HG02884 (cell line): ENCODE measurements around the gene SLC8A2.

Experiments used
- ATAC-seq: cut with Tn5 transposase; IDR thresholded peaks from one replicate; pipeline ENCODE4 v1.9.1; 2021; ENCODE audit warnings: mild to moderate bottlenecking, moderate library complexity; ENCODE audit not compliant: unreplicated experiment

Gene SLC8A2

GRCh38 chr19:47503826-47504150 is 32.1 kb upstream of the SLC8A2 start:
- ATAC-seq, result no peak

- no peak for ATAC-seq
Measured at GRCh38 chr19:47503130-47503825, 31.6 kb upstream of the SLC8A2 start.

DNA sequence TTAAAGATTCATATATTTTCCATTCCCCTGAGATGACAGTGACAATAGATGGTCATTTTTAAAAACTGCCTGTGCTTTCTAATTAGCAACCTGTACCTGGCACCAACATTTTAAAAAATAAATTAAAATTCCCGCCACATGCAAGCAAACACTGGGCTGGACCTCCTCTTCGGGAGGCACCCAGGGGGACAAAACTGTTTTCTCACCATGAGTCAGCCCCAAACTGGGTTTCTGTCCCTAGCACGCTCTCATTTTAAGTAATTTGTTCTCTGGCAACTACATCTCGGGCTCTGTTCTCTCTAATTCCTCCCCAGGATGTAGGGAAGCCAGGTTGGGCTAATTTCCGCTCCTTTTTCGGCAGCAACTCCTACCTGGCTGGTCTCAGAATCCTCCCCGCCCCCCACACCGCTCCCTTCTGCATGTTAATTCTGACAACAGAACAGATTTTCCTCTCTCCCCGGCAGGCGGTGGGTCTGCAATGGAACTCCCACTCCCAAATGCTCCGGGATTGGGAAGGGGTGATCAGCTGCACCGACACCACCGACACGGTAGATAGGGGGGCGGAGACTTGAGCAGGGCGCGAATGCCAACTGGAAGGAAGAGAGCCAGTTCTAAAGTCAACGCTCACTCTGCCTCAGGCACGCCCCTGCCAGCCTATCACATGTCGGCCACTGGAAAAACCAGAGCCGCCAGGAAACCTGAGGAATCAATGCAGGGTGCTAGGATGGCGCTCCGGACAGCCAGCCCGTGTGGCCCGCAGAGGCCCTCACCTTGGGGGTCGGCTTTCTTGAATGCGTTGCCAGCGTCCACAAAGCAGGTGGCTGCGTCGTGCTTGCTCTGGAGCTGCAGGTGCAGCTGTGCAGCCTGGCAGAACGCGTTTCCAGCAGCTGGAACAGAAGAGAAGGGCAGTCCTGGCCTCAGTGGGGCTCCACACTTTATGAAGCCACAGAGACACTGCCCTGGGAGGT is 28.5 kb upstream of the SLC8A2 start:
- ATAC-seq, result no peak

GRCh38 chr19:47499371-47499770 is 27.7 kb upstream of the SLC8A2 start:
- ATAC-seq, result no peak

- no peak for ATAC-seq
Measured at GRCh38 chr19:47498561-47498960, 26.9 kb upstream of the SLC8A2 start.

DNA sequence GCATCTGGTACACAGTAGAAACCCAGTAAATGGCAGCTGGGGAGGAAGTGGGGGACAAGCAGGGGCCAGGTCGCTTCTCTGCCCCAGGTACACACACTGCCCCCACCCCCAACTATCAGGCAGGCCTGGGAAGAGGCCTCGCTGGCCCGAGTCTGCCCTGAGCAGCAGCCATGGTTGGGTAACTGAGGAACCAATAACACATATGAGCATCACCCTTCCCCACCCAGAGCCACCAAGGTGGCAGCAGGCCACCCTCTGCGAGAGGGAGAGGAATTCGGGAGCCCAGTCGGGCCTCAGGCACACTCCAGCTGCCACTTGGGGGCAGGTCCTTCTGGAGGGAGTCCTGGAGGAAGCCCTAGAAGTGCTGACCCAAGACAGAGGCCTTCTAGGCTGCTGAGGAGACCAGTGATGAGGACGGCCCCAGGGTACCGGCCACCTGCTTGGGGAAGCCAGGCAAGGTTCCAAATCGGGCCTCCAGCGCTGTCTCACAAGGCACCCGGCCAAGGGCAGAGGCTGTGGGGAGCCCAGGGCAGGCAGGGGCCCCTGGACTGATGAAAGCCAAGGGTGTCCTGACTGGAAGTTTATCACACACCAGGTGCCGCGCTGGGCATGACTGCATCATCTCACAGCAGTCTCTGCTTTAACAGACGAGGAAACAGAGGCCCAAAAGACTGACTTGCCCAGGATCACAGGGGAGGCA is 26.3 kb upstream of the SLC8A2 start:
- ATAC-seq, result no peak

DNA sequence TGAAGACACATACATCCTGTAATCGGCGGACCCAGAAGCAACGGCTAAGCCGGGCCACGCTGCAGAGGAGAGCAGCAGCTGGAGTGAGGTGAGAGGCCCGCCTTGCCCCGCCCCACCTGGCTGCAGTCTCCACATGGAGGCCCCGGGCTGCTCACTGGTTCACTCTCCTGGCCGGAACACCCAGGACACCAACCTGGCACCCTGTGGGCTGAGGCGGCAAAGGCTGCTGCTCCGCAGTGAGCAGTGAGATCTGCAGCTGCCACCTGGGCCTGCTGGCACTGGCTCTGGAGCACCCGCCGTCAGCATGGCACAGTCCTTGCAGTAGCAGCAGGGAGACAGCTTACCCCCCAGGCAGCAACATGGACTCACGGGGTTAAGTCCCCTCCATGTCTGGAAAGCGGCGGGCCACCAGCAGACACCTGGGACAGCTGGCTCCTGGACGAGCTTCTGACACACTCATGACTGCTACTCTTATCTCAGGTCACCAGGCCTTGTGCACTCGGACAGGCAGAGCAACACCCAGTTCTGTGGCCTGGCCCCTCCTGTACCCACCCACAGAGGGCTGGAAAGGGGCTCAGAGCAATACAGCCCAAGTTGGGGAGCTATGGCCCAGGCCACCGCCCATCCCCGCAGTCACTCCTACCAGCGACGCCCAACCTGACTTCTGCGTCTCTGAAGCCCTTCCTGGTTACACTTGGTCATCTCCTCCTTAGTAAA is 25.5 kb upstream of the SLC8A2 start:
- ATAC-seq, result no peak

GRCh38 chr19:47495478-47496372 is 24.0 kb upstream of the SLC8A2 start:
- no peak for ATAC-seq

- ATAC-seq, result no peak
Measured at GRCh38 chr19:47494729-47495128, 23.0 kb upstream of the SLC8A2 start.

DNA sequence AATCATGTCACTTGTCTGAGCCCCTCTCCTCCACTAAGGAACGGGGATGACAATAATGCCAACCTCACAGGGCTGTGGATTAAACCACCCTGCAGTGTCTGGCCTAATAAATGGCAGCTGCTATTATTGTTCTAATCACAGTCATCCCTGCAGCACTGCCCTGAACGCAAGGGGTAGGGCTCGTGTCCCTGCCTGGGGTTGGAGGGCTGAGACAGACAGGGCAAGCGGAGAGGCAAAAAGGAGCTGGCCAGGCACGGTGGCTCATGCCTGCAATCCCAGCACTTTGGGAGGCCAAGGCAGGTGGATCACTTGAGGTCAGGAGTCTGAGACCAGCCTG is 22.5 kb upstream of the SLC8A2 start:
- no peak for ATAC-seq

- no peak for ATAC-seq
Measured at GRCh38 chr19:47493378-47494210, 21.9 kb upstream of the SLC8A2 start.

DNA sequence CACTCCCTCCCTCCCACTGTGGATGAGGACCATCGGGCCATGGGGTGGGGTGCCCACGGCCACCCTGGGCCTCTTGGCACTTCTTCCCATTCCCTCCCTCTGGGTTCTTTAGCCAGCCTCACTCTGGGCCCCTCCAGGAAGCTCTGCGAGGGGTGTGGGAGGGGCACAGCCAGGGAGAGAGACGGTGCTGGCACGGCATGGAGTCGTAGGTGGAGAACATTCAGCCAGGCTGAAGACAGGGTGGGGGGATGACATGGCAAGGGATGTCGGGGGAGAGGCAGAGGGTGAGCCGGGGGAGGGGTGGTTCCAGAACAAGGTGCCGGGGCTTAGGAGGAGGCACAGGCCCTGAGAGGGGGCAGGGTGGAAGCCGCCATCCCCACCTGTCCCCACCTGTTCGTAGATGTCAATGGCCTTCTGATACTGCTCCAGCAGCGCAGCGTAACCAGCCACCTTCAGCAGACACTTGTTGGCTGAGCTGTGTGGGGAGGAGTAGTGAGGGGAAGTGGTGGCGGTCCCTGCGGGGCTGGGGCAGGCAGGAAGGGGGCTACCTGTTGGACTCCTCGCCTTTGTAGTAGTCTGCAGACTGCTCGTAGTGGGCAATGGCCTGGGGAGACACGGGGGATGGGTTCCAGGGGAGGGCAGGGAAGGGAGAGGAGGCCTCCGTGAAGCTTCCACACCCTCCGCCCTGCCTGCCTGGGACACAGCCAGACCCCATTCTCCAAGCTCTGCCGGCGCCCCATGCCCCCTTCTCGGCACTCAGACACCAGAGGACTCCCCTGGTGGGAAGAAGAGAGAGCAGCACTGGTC is 21.1 kb upstream of the SLC8A2 start:
- ATAC-seq, result no peak

DNA sequence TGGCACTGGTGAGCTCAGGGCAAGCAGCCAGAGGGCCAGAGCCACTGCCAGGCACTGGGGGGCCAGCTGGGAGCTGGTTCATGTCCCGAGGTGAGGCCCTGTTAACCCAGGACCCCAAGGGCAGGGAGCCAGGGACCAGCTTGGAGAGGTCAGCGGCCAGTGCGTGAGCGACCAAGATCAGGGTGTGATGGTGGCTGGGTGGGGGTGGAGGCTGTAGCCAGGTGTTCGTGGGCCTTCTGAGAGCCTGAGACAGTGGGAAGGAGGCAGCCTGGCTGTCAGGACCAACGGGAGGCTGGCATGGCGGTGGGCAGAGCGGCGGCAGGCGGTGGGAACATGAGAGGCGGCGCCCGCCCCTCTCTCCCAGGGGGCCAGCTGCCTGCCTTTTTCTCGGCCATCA is 20.4 kb upstream of the SLC8A2 start:
- no peak for ATAC-seq

DNA sequence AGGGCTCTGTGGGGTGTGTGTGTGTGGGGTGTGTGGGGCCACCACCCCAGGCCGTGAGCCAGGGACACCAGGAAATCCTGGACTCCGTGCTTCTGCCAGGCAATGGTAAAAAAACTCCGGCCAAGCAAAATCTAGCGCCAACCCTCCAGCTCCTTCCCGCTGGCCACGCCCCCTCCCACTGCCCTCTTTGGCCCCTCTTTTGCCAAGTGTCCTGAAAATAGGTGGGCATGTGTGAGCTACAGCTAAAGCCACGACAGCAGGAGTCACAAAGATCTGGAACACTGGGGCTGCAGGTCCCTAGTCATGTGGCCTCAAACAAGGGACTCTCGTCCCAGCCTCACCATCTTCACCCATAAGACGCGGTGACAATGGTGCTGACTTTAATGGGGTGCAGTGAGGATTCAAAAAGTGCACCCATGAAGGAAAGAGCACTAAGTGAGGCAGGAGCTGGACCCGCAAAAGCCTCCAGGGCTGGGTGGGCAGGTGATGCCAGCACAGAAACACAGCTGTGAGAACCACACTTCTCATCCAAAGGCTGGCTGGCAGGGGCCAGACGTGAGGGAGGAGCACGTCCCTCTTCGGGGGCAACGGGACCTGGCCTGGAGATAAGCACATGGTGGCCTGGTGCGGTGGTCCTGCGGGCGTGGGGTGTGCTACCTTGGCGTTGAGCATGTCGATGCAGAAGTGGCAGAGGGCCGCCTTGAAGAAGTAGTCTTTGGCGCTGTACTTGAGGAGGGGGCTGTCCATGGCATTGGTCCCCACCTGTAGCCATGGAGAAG is 19.9 kb upstream of the SLC8A2 start:
- ATAC-seq, result no peak

GRCh38 chr19:47490847-47491246 is 19.2 kb upstream of the SLC8A2 start:
- ATAC-seq, result no peak

DNA sequence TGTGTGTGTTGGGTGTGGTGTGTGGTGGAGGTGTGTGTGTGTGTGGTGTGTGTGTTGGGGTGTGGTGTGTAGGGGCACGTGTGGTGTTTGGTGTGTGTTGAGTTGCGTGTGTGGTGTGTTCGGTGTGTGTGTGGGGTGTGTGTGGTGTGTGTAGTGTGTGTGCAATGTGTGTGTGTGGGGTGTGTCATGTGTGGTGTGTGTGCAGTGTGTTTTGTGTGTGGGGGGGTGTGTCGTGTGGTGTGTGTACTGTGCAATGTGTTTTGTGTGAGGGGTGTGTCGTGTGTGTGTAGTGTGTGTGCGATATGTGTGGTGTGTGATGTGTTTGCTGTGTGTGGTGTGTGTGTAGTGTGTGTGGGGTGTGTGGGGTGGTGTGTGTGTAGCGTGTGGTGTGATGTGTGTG is 18.3 kb upstream of the SLC8A2 start:
- ATAC-seq, result no peak

GRCh38 chr19:47489072-47489914 is 17.6 kb upstream of the SLC8A2 start:
- no peak for ATAC-seq
